ENCODE data around the gene RARRES2.
"Not testable (repeated sequence)": the region's sequence is repeated elsewhere in the genome, so short reads cannot be mapped to it uniquely, and the experiment has no call there.

The RARRES2 gene

DNA sequence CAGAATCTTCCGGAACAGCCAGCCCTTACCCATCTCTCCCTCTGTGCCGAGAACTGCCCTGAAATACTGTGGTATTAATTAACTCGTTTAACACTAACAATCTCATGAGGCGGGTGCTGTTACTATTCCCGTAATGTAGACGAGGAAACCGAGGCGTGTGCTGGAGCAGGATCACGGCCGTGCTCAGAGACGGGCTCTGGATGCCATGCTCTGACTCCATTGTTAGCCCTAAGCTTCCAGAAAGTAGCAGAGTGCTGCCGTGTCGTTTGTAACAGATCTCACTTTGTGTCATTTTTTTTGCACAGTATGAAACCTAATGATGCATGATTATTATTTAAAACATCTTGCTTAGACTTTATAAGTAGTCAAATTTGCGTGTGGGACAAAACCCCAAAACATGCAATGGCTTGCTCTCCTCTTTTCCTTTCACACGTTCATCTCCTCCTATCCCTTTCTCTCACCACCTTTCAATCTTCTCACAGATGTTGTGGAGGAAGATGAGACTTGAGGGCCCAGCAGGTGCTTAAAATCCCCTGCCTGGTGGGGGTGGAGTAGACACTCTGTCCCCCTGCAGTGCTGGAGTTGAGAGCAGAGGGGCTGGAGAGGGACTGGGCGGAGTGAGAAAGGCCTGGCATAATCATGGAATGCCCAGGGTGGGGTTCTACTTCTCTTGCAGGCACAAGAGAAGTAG is 17.6 kb downstream of the RARRES2 start:
- Histone ChIP-seq H3K9me3 (ENCODE audit: insufficient read depth, low read length) (no peaks in the 10 kb centered on the region), H3K27me3 (ENCODE audit: insufficient read depth, insufficient read length) (no peaks in the 10 kb centered on the region), H3K4me3 (ENCODE audit: insufficient read length, low read depth) (peak overlapping the region; percentile 64), H3K4me1 (ENCODE audit: insufficient read depth, insufficient read length) (peaks cover 2% of the 10 kb centered on the region), H3K9ac (ENCODE audit: insufficient read length, low read depth) (peak overlapping the region; percentile 72), H3K36me3 (ENCODE audit: insufficient read depth, insufficient read length, low read length) (peaks cover 34% of the 10 kb centered on the region)
- no peak for TF ChIP-seq YY1 (IDR thresholded peaks at IDR 0.05; ENCODE audit: insufficient read depth, insufficient read length)
- no peak for TF ChIP-seq ZNF274 (IDR thresholded peaks at IDR 0.05; ENCODE audit: low read depth, low read length)
- no peak for TF ChIP-seq SUZ12 (IDR thresholded peaks at IDR 0.05; ENCODE audit: extremely low read depth, insufficient read depth, insufficient read length)
- DNase-seq (ENCODE audit: low read depth, low spot score), result no peak

DNA sequence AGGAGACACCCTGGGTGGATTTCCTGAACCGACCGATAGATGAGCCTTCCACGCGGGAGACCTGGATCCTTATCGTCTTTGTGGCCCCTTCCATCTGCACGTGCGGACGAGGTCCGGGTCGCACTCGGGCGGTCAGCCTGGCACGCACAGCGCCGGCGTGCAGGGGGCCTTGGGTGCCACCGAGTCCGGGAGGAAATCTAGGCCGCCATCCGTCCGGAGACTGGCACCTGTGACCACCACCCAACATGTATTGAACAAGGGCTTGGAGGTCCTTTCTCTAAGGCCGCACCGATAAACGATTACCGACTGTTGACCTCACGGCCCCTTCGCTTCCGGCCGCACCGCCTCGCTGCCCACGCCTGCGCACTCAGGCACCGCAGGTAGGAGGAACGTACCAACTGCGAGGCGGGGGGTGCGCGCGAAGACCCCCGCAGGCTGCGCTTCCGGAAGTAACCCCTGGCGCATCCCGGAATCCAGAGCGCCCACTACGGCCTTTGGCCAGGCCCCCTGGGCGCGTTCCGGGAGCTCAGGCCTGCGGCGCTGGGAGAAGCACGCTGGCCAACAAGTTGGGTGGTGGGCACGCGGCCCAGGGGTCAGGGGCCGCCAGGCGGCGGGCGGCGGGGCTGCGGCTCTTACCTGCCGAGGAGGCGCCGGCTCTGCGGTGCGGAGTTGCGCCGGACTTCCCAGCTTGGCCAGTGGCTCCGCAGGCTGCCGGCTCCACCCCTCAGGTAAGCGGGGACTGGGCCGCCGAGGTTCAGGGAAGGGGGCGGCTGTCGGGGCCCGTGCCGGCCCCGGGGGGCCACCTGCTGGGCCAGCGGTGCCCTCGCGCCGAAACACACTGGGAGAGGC is 18.4 kb downstream of the RARRES2 start, which contains the start of the genes ACTR3C and LRRC61:
ACTR3C (minus strand) TSS at position 713 of the 849 bp plus-strand sequence. CDS start 28,249 bp downstream, outside the sequence.
LRRC61 (plus strand) TSS at position 523 of the 849 bp plus-strand sequence. CDS start 13,507 bp downstream, outside the sequence.
- Histone ChIP-seq H3K36me3 (ENCODE audit: insufficient read depth, insufficient read length, low read length) (peaks cover 26% of the 10 kb centered on the region), H3K9me3 (ENCODE audit: insufficient read depth, low read length) (no peaks in the 10 kb centered on the region), H3K4me3 (ENCODE audit: insufficient read length, low read depth) (peak within 1 kb of the TSS; percentile 64), H3K4me1 (ENCODE audit: insufficient read depth, insufficient read length) (peaks cover 2% of the 10 kb centered on the region), H3K27me3 (ENCODE audit: insufficient read depth, insufficient read length) (no peaks in the 10 kb centered on the region), H3K9ac (ENCODE audit: insufficient read length, low read depth) (peak within 1 kb of the TSS; percentile 79)
- TF ChIP-seq ZNF274 (IDR thresholded peaks at IDR 0.05; ENCODE audit: low read depth, low read length), result no peak
- no peak for TF ChIP-seq SUZ12 (IDR thresholded peaks at IDR 0.05; ENCODE audit: extremely low read depth, insufficient read depth, insufficient read length)
- TF ChIP-seq YY1 (IDR thresholded peaks at IDR 0.05; ENCODE audit: insufficient read depth, insufficient read length), result no peak
- peak; percentile 77 for DNase-seq (ENCODE audit: low read depth, low spot score)

DNA sequence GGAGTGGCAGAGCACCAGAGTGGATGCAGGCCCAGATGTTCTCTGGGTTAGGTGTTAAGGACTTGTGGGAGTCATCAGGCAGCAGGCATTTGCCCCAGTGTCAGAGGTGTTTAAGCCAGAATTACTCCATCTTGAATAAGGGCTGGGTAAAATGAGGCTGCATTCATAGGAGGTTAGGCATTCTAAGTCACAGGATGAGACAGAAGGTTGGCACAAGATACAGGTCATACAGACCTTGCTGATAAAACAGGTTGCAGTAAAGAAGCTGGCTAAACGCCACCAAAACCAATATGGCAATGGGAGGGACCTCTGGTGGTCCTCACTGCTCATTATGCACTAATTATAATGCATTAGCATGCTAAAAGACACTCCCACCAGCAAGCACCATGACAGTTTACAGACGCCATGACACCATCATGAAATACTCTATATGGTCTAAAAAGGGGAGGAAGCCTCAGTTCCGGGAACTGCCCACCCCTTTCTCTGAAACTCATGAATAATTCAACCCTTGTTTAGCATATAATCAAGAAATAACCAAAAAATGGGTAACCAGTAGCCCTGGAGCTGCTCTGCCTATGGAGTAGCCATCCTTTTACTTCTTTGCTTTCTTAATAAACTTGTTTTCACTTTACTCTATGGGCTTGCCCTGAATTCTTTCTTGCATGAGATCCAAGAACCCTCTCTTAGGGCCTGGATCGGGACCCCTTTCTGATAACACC is 19.2 kb downstream of the RARRES2 start:
- H3K9me3 ChIP-seq (ENCODE audit: insufficient read depth, low read length), result no peaks in the 10 kb centered on the region
- H3K36me3 ChIP-seq (ENCODE audit: insufficient read depth, insufficient read length, low read length), result peaks cover 20% of the 10 kb centered on the region
- no peaks in the 10 kb centered on the region for H3K27me3 ChIP-seq (ENCODE audit: insufficient read depth, insufficient read length)
- no peak for TF ChIP-seq ZNF274 (IDR thresholded peaks at IDR 0.05; ENCODE audit: low read depth, low read length)
- no peak for TF ChIP-seq SUZ12 (IDR thresholded peaks at IDR 0.05; ENCODE audit: extremely low read depth, insufficient read depth, insufficient read length)
- TF ChIP-seq YY1 (IDR thresholded peaks at IDR 0.05; ENCODE audit: insufficient read depth, insufficient read length), result no peak
- no peak for DNase-seq (ENCODE audit: low read depth, low spot score)
- H3K4me1 ChIP-seq (ENCODE audit: insufficient read depth, insufficient read length), result peaks cover 2% of the 10 kb centered on the region
- H3K4me3 ChIP-seq (ENCODE audit: insufficient read length, low read depth), result peak overlapping the region; percentile 64
- peak overlapping the region; percentile 79 for H3K9ac ChIP-seq (ENCODE audit: insufficient read length, low read depth)

DNA sequence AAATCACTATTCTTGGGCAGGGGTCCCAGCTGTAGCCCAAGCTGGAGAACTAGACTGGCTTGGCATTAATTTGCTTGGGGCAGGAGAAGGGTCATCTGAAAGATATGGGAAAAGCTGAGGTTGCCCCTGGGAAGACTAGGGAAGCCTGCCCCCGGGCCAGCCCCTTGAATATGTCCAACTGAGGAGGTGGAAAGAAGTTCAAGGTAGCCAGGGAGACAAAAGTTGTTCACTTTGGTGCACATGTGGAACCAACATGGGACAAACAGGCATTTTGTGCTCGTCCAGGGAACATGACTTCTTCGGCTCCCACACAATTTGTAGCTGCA is 19.7 kb downstream of the RARRES2 start:
- DNase-seq (ENCODE audit: low read depth, low spot score), result no peak
- no peak overlapping the region for H3K9ac ChIP-seq (ENCODE audit: insufficient read length, low read depth)
- TF ChIP-seq SUZ12 (IDR thresholded peaks at IDR 0.05; ENCODE audit: extremely low read depth, insufficient read depth, insufficient read length) (no peak), YY1 (IDR thresholded peaks at IDR 0.05; ENCODE audit: insufficient read depth, insufficient read length) (no peak), ZNF274 (IDR thresholded peaks at IDR 0.05; ENCODE audit: low read depth, low read length) (no peak)
- H3K4me1 ChIP-seq (ENCODE audit: insufficient read depth, insufficient read length), result peaks cover 2% of the 10 kb centered on the region
- no peaks in the 10 kb centered on the region for H3K27me3 ChIP-seq (ENCODE audit: insufficient read depth, insufficient read length)
- H3K36me3 ChIP-seq (ENCODE audit: insufficient read depth, insufficient read length, low read length), result peaks cover 17% of the 10 kb centered on the region
- no peak overlapping the region for H3K4me3 ChIP-seq (ENCODE audit: insufficient read length, low read depth)
- H3K9me3 ChIP-seq (ENCODE audit: insufficient read depth, low read length), result no peaks in the 10 kb centered on the region

DNA sequence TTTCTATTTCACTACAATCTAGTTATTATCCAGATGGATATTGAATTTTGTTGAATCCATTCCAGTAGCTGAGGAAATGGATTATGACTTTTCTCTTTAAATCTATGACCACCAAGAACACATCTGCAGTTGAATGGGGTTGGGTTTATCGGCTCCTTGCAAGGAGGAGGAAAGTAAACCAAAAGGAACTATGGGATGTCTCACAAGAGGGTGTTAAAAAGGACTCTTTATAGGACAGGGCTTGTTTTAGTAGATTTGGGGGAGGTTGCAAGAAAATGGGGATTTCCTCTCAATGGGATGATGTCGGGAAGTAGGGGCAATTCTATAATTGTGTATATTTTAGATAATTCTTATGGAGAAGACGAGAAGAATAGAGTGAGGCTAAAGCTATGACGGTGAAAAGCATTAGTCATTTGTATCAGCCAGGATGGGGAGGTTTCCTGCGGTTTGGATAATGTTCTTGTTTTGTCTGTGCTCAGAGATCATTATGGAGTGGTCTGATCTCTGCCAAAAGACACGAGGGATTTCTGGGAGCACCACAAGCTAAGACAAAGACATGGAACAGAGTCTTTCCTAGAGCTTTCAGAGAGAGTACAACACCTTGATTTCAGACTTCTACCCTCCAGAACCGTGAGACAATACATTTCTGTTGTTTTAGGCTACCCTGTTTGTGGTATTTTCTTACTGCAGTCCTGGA is 23.5 kb downstream of the RARRES2 start:
- H3K4me3 ChIP-seq (ENCODE audit: insufficient read length, low read depth), result no peak overlapping the region
- no peak for DNase-seq (ENCODE audit: low read depth, low spot score)
- H3K27me3 ChIP-seq (ENCODE audit: insufficient read depth, insufficient read length), result no peaks in the 10 kb centered on the region
- no peak overlapping the region for H3K9ac ChIP-seq (ENCODE audit: insufficient read length, low read depth)
- no peak for TF ChIP-seq YY1 (IDR thresholded peaks at IDR 0.05; ENCODE audit: insufficient read depth, insufficient read length)
- TF ChIP-seq SUZ12 (IDR thresholded peaks at IDR 0.05; ENCODE audit: extremely low read depth, insufficient read depth, insufficient read length), result no peak
- TF ChIP-seq ZNF274 (IDR thresholded peaks at IDR 0.05; ENCODE audit: low read depth, low read length), result no peak
- H3K4me1 ChIP-seq (ENCODE audit: insufficient read depth, insufficient read length), result peaks cover 2% of the 10 kb centered on the region
- no peaks in the 10 kb centered on the region for H3K9me3 ChIP-seq (ENCODE audit: insufficient read depth, low read length)
- H3K36me3 ChIP-seq (ENCODE audit: insufficient read depth, insufficient read length, low read length), result no peaks in the 10 kb centered on the region

DNA sequence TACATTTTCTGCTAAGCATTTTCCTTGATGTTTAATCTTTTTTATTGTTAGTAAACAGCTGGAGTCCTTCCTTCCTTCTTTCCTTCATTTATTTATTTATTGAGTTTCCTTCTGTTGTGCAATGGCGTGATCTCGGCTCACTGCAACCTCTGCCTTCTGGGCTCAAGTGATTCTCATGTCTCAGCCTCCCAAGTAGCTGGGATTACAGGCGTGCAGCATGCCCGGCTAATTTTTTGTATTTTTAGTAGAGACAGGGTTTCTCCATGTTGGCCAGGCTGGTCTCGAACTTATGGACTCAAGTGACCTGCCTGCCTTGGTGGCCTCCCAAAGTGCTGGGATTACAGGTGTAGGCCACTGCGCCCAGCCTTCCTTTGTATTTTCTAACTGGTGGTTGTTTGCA is 24.4 kb downstream of the RARRES2 start:
- not testable (repeated sequence) for H3K9me3 ChIP-seq (ENCODE audit: insufficient read depth, low read length); H3K27me3 ChIP-seq (ENCODE audit: insufficient read depth, insufficient read length); H3K4me1 ChIP-seq (ENCODE audit: insufficient read depth, insufficient read length); DNase-seq (ENCODE audit: low read depth, low spot score); H3K4me3 ChIP-seq (ENCODE audit: insufficient read length, low read depth); H3K36me3 ChIP-seq (ENCODE audit: insufficient read depth, insufficient read length, low read length); H3K9ac ChIP-seq (ENCODE audit: insufficient read length, low read depth)
